HEK293 (cell line): ENCODE measurements around the gene KLF12.

ENCODE experiments used
- CTCF ChIA-PET: fragments of 350-600 bp; formaldehyde crosslinking; extraction: SDS; loops from one replicate; lab custom pipeline; 2021; ENCODE audit warnings: antibody characterized with exemption; lab: Yijun Ruan, JAX
- POLR2A ChIA-PET: fragments of 300-600 bp; formaldehyde crosslinking; extraction: SDS; loops from one replicate; lab custom pipeline; 2020; ENCODE audit warnings: antibody characterized with exemption, inconsistent platforms; lab: Yijun Ruan, JAX
- H3K27ac ChIP-seq: fragments of 200-500 bp; sonication (Bioruptor generic); 2 replicates; pipeline ENCODE4 v1.5.1; 2014; ENCODE audit warnings: low read depth, low read length, control low read depth, inconsistent platforms; ENCODE audit errors: extremely low read depth
- H3K36me3 ChIP-seq, 2 experiments: fragments of 200-500 bp in 1 of 2; sonication (Bioruptor generic) in 1 of 2; 1 replicate in 1 of 2; 2 replicates in 1 of 2; pipeline ENCODE4 v1.5.1; 2014 to 2017; ENCODE audit warnings: inconsistent platforms in 2 of 2, low read length in 2 of 2; ENCODE audit not compliant: control insufficient read depth in 2 of 2, insufficient read depth in 1 of 2
- H3K4me1 ChIP-seq: fragments of 200-500 bp; sonication (Bioruptor generic); 2 replicates; pipeline ENCODE4 v1.5.1; 2014; ENCODE audit warnings: mild to moderate bottlenecking, low read length, inconsistent platforms; ENCODE audit not compliant: control insufficient read depth, insufficient read depth
- H3K4me3 ChIP-seq: 2 replicates; pipeline ENCODE4 v1.5.1; 2011; ENCODE audit warnings: low read depth, mild to moderate bottlenecking, control low read depth, low read length, moderate library complexity
- H3K9me3 ChIP-seq: fragments of 200-500 bp; sonication (Bioruptor generic); 2 replicates; pipeline ENCODE4 v1.5.1; 2014; ENCODE audit warnings: low read depth, low read length, inconsistent platforms; ENCODE audit not compliant: control insufficient read depth, insufficient read depth
- EGR2 ChIP-seq: fragments of 450-650 bp; formaldehyde crosslinking; IDR thresholded peaks from 2 replicates; pipeline ENCODE4 v1.5.1; 2016; ENCODE audit warnings: low read depth, missing biosample characterization, missing genetic modification characterization
- FEZF1 ChIP-seq: fragments of 450-650 bp; formaldehyde crosslinking; IDR thresholded peaks from 2 replicates; pipeline ENCODE4 v1.5.1; 2016; ENCODE audit warnings: missing biosample characterization, missing genetic modification characterization
- IKZF3 ChIP-seq: fragments of 450-650 bp; IDR thresholded peaks from 2 replicates; pipeline ENCODE4 v1.5.0; 2018; ENCODE audit warnings: missing biosample characterization, mild to moderate bottlenecking, missing genetic modification characterization, moderate library complexity
- MEIS1 ChIP-seq: sonication (generic); formaldehyde crosslinking; IDR thresholded peaks from 2 replicates; pipeline ENCODE4 v1.8.1; 2022; ENCODE audit warnings: missing genetic modification reagents, mild to moderate bottlenecking, borderline replicate concordance
- PRDM1 ChIP-seq: fragments of 450-650 bp; formaldehyde crosslinking; IDR thresholded peaks from 2 replicates; pipeline ENCODE4; 2016; ENCODE audit warnings: missing biosample characterization, missing genetic modification characterization
- PRDM6 ChIP-seq: fragments of 450-650 bp; formaldehyde crosslinking; IDR thresholded peaks from 2 replicates; pipeline ENCODE4 v1.5.1; 2017; ENCODE audit warnings: missing biosample characterization, missing genetic modification characterization
- SCRT2 ChIP-seq: fragments of 450-650 bp; formaldehyde crosslinking; IDR thresholded peaks from 2 replicates; pipeline ENCODE4 v1.5.1; 2016; ENCODE audit warnings: missing biosample characterization, missing genetic modification characterization
- SP7 ChIP-seq: fragments of 450-650 bp; formaldehyde crosslinking; IDR thresholded peaks from 2 replicates; pipeline ENCODE4 v1.5.1; 2016; ENCODE audit warnings: missing biosample characterization, missing genetic modification characterization
- TRIM28 ChIP-seq: IDR thresholded peaks from 2 replicates; pipeline ENCODE4 v1.6.1; 2011; ENCODE audit warnings: low read length, control low read depth, borderline replicate concordance
- ZBTB1 ChIP-seq: fragments of 450-650 bp; formaldehyde crosslinking; IDR thresholded peaks from 2 replicates; pipeline ENCODE4 v1.5.1; 2016; ENCODE audit warnings: missing biosample characterization, missing genetic modification characterization
- ZBTB48 ChIP-seq: fragments of 450-650 bp; formaldehyde crosslinking; IDR thresholded peaks from 2 replicates; pipeline ENCODE4 v1.5.1; 2016; ENCODE audit warnings: missing biosample characterization, missing genetic modification characterization
- ZFHX2 ChIP-seq: fragments of 450-650 bp; formaldehyde crosslinking; conservative IDR thresholded peaks from 2 replicates; pipeline ENCODE4 v1.5.1; 2016; ENCODE audit warnings: missing biosample characterization, missing genetic modification characterization
- ZNF10 ChIP-seq: fragments of 450-650 bp; formaldehyde crosslinking; IDR thresholded peaks from 2 replicates; pipeline ENCODE4 v1.5.1; 2017; ENCODE audit warnings: missing biosample characterization, missing genetic modification characterization
- ZNF311 ChIP-seq: fragments of 450-650 bp; formaldehyde crosslinking; IDR thresholded peaks from 2 replicates; pipeline ENCODE4 v1.5.1; 2017; ENCODE audit warnings: missing biosample characterization, missing genetic modification characterization, borderline replicate concordance
- ZNF366 ChIP-seq: fragments of 450-650 bp; formaldehyde crosslinking; conservative IDR thresholded peaks from 2 replicates; pipeline ENCODE4 v1.5.1; 2016; ENCODE audit warnings: missing biosample characterization, missing genetic modification characterization
- ZNF501 ChIP-seq: fragments of 450-650 bp; formaldehyde crosslinking; IDR thresholded peaks from 2 replicates; pipeline ENCODE4 v1.5.1; 2016; ENCODE audit warnings: missing biosample characterization, missing genetic modification characterization
- ZNF510 ChIP-seq: fragments of 450-650 bp; formaldehyde crosslinking; IDR thresholded peaks from 2 replicates; pipeline ENCODE4 v1.5.1; 2018; ENCODE audit warnings: mild to moderate bottlenecking, missing genetic modification characterization, missing biosample characterization; ENCODE audit not compliant: insufficient replicate concordance
- ZNF654 ChIP-seq: fragments of 450-650 bp; formaldehyde crosslinking; IDR thresholded peaks from 2 replicates; pipeline ENCODE4 v1.5.1; 2016; ENCODE audit warnings: low read depth, missing biosample characterization, missing genetic modification characterization
- TF ChIP-seq, protein P1 (sequence below): fragments of 450-650 bp; formaldehyde crosslinking; IDR thresholded peaks from 2 replicates; pipeline ENCODE4 v1.5.1; 2016; ENCODE audit warnings: missing biosample characterization, missing genetic modification characterization
- TF ChIP-seq, protein P2 (sequence below): fragments of 450-650 bp; IDR thresholded peaks from 2 replicates; pipeline ENCODE4 v1.5.1; 2018; ENCODE audit warnings: missing biosample characterization, mild to moderate bottlenecking, missing genetic modification characterization
- TF ChIP-seq, protein P3 (sequence below): fragments of 450-650 bp; formaldehyde crosslinking; IDR thresholded peaks from 2 replicates; pipeline ENCODE4 v1.5.1; 2016; ENCODE audit warnings: missing biosample characterization, missing genetic modification characterization

KLF12 gene

GRCh38 chr13:74129500-74130191 lies 4.6 kb downstream of the KLF12 start (continued):
- TF ChIP-seq PRDM6 (tag by site-specific recombination) = peak; percentile 99
- no peak for TF ChIP-seq MEIS1 (CRISPR knock-in tag)
- TF ChIP-seq, protein P1, sequence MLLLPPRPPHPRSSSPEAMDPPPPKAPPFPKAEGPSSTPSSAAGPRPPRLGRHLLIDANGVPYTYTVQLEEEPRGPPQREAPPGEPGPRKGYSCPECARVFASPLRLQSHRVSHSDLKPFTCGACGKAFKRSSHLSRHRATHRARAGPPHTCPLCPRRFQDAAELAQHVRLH (tag by site-specific recombination) = peak; percentile 67; the same call in 1 of the 2 replicates
- no peak for TF ChIP-seq ZBTB48 (tag by site-specific recombination)
- TF ChIP-seq FEZF1 (tag by site-specific recombination) = peak; percentile 97
- TF ChIP-seq ZNF10 (tag by site-specific recombination) = no peak
- no peak for TF ChIP-seq ZNF311 (tag by site-specific recombination)
- TF ChIP-seq ZNF654 (tag by site-specific recombination) = no peak
- TF ChIP-seq ZNF366 (tag by site-specific recombination) = peak; percentile 70
- TF ChIP-seq, protein P2, sequence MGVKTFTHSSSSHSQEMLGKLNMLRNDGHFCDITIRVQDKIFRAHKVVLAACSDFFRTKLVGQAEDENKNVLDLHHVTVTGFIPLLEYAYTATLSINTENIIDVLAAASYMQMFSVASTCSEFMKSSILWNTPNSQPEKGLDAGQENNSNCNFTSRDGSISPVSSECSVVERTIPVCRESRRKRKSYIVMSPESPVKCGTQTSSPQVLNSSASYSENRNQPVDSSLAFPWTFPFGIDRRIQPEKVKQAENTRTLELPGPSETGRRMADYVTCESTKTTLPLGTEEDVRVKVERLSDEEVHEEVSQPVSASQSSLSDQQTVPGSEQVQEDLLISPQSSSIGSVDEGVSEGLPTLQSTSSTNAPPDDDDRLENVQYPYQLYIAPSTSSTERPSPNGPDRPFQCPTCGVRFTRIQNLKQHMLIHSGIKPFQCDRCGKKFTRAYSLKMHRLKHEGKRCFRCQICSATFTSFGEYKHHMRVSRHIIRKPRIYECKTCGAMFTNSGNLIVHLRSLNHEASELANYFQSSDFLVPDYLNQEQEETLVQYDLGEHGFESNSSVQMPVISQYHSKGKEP (tag by site-specific recombination) = peak; percentile 71; the same call in 1 of the 2 replicates

DNA sequence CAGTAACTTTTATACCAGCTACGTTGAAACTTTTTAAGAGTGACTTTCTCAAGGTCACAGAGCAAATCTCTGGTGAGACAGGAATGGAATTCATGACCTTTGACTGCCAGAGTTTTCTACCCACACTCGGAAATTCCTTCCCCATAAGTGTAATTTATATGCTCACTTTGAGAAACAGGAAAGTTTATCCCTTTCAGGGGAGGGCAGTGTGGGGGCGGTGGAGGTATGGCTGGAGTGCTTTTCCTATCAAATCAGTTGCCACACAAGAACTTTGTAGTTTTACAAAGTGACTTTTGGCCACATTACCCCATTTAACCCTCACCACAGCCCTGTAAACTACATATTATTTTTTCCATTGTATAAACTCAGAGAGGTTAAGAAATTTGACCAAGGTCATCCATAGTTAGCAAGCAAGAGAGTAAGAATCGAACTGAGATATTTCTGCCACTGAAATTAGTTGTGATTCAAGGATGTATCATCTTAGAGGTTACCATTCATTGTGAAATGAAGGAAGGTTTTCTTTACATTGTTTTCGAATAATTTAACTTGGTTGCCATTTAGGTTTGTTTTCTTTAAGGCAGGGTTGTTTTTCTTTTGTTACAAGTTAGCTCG lies 5.9 kb downstream of the KLF12 start:
- ChIA-PET POLR2A (no interaction called here), CTCF (interaction anchor here (0.5 to 1.6 kb wide), 2 partner anchors 168 to 1091 kb away, joined by 3 read pairs; no protein-coding TSS in a partner anchor)
- no peaks in the 10 kb centered on the region for H3K36me3 ChIP-seq
- no peak overlapping the region for H3K27ac ChIP-seq
- TF ChIP-seq PRDM6 (tag by site-specific recombination) (peak; percentile 94), ZBTB1 (no peak), SP7 (tag by site-specific recombination) (peak; percentile 46; the same call in 1 of the 2 replicates), ZNF501 (tag by site-specific recombination) (no peak), IKZF3 (tag by site-specific recombination) (0 out of 2 replicates have a peak, but pooled peaks have one; percentile 35), SCRT2 (tag by site-specific recombination) (no peak), ZNF510 (tag by site-specific recombination) (peak; percentile 22), TRIM28 (peak; percentile 74; the same call in 1 of the 2 replicates), ZFHX2 (peak; percentile 83), PRDM1 (tag by site-specific recombination) (peak; percentile 48; the same call in 1 of the 2 replicates), EGR2 (tag by site-specific recombination) (peak; percentile 78), FEZF1 (tag by site-specific recombination) (peak; percentile 68)
- TF ChIP-seq, protein P2 (tag by site-specific recombination) = no peak
- TF ChIP-seq, protein P3, sequence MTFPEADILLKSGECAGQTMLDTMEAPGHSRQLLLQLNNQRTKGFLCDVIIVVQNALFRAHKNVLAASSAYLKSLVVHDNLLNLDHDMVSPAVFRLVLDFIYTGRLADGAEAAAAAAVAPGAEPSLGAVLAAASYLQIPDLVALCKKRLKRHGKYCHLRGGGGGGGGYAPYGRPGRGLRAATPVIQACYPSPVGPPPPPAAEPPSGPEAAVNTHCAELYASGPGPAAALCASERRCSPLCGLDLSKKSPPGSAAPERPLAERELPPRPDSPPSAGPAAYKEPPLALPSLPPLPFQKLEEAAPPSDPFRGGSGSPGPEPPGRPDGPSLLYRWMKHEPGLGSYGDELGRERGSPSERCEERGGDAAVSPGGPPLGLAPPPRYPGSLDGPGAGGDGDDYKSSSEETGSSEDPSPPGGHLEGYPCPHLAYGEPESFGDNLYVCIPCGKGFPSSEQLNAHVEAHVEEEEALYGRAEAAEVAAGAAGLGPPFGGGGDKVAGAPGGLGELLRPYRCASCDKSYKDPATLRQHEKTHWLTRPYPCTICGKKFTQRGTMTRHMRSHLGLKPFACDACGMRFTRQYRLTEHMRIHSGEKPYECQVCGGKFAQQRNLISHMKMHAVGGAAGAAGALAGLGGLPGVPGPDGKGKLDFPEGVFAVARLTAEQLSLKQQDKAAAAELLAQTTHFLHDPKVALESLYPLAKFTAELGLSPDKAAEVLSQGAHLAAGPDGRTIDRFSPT (tag by site-specific recombination) = 0 out of 2 replicates have a peak, but pooled peaks have one; percentile 26
- no peaks in the 10 kb centered on the region for H3K9me3 ChIP-seq
- H3K4me3 ChIP-seq = no peak overlapping the region
- peaks cover 9% of the 10 kb centered on the region for H3K4me1 ChIP-seq
